HEK293 (cell line): ENCODE measurements around the gene GREM2.

ENCODE experiments used
- CTCF ChIA-PET: fragments of 350-600 bp; formaldehyde crosslinking; extraction: SDS; loops from one replicate; lab custom pipeline; 2021; ENCODE audit warnings: antibody characterized with exemption; lab: Yijun Ruan, JAX
- POLR2A ChIA-PET: fragments of 300-600 bp; formaldehyde crosslinking; extraction: SDS; loops from one replicate; lab custom pipeline; 2020; ENCODE audit warnings: antibody characterized with exemption, inconsistent platforms; lab: Yijun Ruan, JAX
- H3K27ac ChIP-seq: fragments of 200-500 bp; sonication (Bioruptor generic); 2 replicates; pipeline ENCODE4 v1.5.1; 2014; ENCODE audit warnings: low read depth, low read length, control low read depth, inconsistent platforms; ENCODE audit errors: extremely low read depth
- H3K36me3 ChIP-seq, 2 experiments: fragments of 200-500 bp in 1 of 2; sonication (Bioruptor generic) in 1 of 2; 1 replicate in 1 of 2; 2 replicates in 1 of 2; pipeline ENCODE4 v1.5.1; 2014 to 2017; ENCODE audit warnings: inconsistent platforms in 2 of 2, low read length in 2 of 2; ENCODE audit not compliant: control insufficient read depth in 2 of 2, insufficient read depth in 1 of 2
- H3K4me1 ChIP-seq: fragments of 200-500 bp; sonication (Bioruptor generic); 2 replicates; pipeline ENCODE4 v1.5.1; 2014; ENCODE audit warnings: mild to moderate bottlenecking, low read length, inconsistent platforms; ENCODE audit not compliant: control insufficient read depth, insufficient read depth
- H3K4me3 ChIP-seq: 2 replicates; pipeline ENCODE4 v1.5.1; 2011; ENCODE audit warnings: low read depth, mild to moderate bottlenecking, control low read depth, low read length, moderate library complexity
- H3K9me3 ChIP-seq: fragments of 200-500 bp; sonication (Bioruptor generic); 2 replicates; pipeline ENCODE4 v1.5.1; 2014; ENCODE audit warnings: low read depth, low read length, inconsistent platforms; ENCODE audit not compliant: control insufficient read depth, insufficient read depth
- BCL11B ChIP-seq: fragments of 450-650 bp; formaldehyde crosslinking; IDR thresholded peaks from 2 replicates; pipeline ENCODE4 v1.5.1; 2016; ENCODE audit warnings: low read depth, missing biosample characterization, missing genetic modification characterization
- KLF10 ChIP-seq: fragments of 450-650 bp; IDR thresholded peaks from 2 replicates; pipeline ENCODE4 v1.5.1; 2018; ENCODE audit warnings: missing biosample characterization, mild to moderate bottlenecking, missing genetic modification characterization
- OVOL3 ChIP-seq: fragments of 450-650 bp; formaldehyde crosslinking; IDR thresholded peaks from 2 replicates; pipeline ENCODE4 v1.5.1; 2016; ENCODE audit warnings: missing biosample characterization, missing genetic modification characterization
- SALL2 ChIP-seq: fragments of 450-650 bp; formaldehyde crosslinking; IDR thresholded peaks from 2 replicates; pipeline ENCODE4 v1.5.0; 2017; ENCODE audit warnings: missing biosample characterization, mild to moderate bottlenecking, missing genetic modification characterization, borderline replicate concordance
- SP7 ChIP-seq: fragments of 450-650 bp; formaldehyde crosslinking; IDR thresholded peaks from 2 replicates; pipeline ENCODE4 v1.5.1; 2016; ENCODE audit warnings: missing biosample characterization, missing genetic modification characterization
- ZBTB48 ChIP-seq: fragments of 450-650 bp; formaldehyde crosslinking; IDR thresholded peaks from 2 replicates; pipeline ENCODE4 v1.5.1; 2016; ENCODE audit warnings: missing biosample characterization, missing genetic modification characterization
- ZFP3 ChIP-seq: fragments of 450-650 bp; formaldehyde crosslinking; IDR thresholded peaks from 2 replicates; pipeline ENCODE4 v1.5.1; 2016; ENCODE audit warnings: low read depth, missing biosample characterization, missing genetic modification characterization
- ZNF10 ChIP-seq: fragments of 450-650 bp; formaldehyde crosslinking; IDR thresholded peaks from 2 replicates; pipeline ENCODE4 v1.5.1; 2017; ENCODE audit warnings: missing biosample characterization, missing genetic modification characterization
- ZNF155 ChIP-seq: fragments of 450-650 bp; formaldehyde crosslinking; IDR thresholded peaks from 2 replicates; pipeline ENCODE4 v1.5.1; 2016; ENCODE audit warnings: missing biosample characterization, missing genetic modification characterization
- ZNF169 ChIP-seq: fragments of 450-650 bp; formaldehyde crosslinking; IDR thresholded peaks from 2 replicates; pipeline ENCODE4 v1.5.1; 2016; ENCODE audit warnings: missing biosample characterization, missing genetic modification characterization
- ZNF211 ChIP-seq: fragments of 450-650 bp; formaldehyde crosslinking; IDR thresholded peaks from 2 replicates; pipeline ENCODE4 v1.5.1; 2016; ENCODE audit warnings: low read depth, missing biosample characterization, missing genetic modification characterization
- ZNF239 ChIP-seq: fragments of 450-650 bp; formaldehyde crosslinking; IDR thresholded peaks from 2 replicates; pipeline ENCODE4 v1.5.1; 2016; ENCODE audit warnings: missing biosample characterization, missing genetic modification characterization
- ZNF248 ChIP-seq: fragments of 450-650 bp; formaldehyde crosslinking; IDR thresholded peaks from 2 replicates; pipeline ENCODE4 v1.5.1; 2017; ENCODE audit warnings: missing biosample characterization, missing genetic modification characterization
- ZNF404 ChIP-seq: fragments of 450-650 bp; formaldehyde crosslinking; IDR thresholded peaks from 2 replicates; pipeline ENCODE4 v1.5.1; 2017; ENCODE audit warnings: missing biosample characterization, missing genetic modification characterization
- ZNF530 ChIP-seq: fragments of 450-650 bp; formaldehyde crosslinking; IDR thresholded peaks from 2 replicates; pipeline ENCODE4 v1.5.1; 2016; ENCODE audit warnings: low read depth, missing biosample characterization, missing genetic modification characterization
- ZNF600 ChIP-seq: fragments of 450-650 bp; formaldehyde crosslinking; IDR thresholded peaks from 2 replicates; pipeline ENCODE4 v1.5.1; 2016; ENCODE audit warnings: missing biosample characterization, missing genetic modification characterization
- ZNF707 ChIP-seq: fragments of 450-650 bp; formaldehyde crosslinking; IDR thresholded peaks from 2 replicates; pipeline ENCODE4 v1.5.1; 2016; ENCODE audit warnings: missing biosample characterization, missing genetic modification characterization
- TF ChIP-seq, protein P1 (sequence below): fragments of 450-650 bp; formaldehyde crosslinking; conservative IDR thresholded peaks from 2 replicates; pipeline ENCODE4 v1.5.1; 2016; ENCODE audit warnings: low read depth, missing biosample characterization, missing genetic modification characterization
- TF ChIP-seq, protein P2 (sequence below): fragments of 450-650 bp; formaldehyde crosslinking; IDR thresholded peaks from 2 replicates; pipeline ENCODE4 v1.5.1; 2017; ENCODE audit warnings: missing biosample characterization, mild to moderate bottlenecking, missing genetic modification characterization, moderate library complexity
- TF ChIP-seq, protein P3 (sequence below): fragments of 450-650 bp; formaldehyde crosslinking; IDR thresholded peaks from 2 replicates; pipeline ENCODE4 v1.5.1; 2016; ENCODE audit warnings: missing biosample characterization, missing genetic modification characterization, low read depth
- TF ChIP-seq, protein P4 (sequence below): fragments of 450-650 bp; formaldehyde crosslinking; IDR thresholded peaks from 2 replicates; pipeline ENCODE4 v1.5.1; 2016; ENCODE audit warnings: missing biosample characterization, missing genetic modification characterization, borderline replicate concordance
- TF ChIP-seq, protein P5 (sequence below): fragments of 450-650 bp; formaldehyde crosslinking; IDR thresholded peaks from 2 replicates; pipeline ENCODE4 v1.5.1; 2017; ENCODE audit warnings: missing biosample characterization, missing genetic modification characterization

GREM2 gene

DNA sequence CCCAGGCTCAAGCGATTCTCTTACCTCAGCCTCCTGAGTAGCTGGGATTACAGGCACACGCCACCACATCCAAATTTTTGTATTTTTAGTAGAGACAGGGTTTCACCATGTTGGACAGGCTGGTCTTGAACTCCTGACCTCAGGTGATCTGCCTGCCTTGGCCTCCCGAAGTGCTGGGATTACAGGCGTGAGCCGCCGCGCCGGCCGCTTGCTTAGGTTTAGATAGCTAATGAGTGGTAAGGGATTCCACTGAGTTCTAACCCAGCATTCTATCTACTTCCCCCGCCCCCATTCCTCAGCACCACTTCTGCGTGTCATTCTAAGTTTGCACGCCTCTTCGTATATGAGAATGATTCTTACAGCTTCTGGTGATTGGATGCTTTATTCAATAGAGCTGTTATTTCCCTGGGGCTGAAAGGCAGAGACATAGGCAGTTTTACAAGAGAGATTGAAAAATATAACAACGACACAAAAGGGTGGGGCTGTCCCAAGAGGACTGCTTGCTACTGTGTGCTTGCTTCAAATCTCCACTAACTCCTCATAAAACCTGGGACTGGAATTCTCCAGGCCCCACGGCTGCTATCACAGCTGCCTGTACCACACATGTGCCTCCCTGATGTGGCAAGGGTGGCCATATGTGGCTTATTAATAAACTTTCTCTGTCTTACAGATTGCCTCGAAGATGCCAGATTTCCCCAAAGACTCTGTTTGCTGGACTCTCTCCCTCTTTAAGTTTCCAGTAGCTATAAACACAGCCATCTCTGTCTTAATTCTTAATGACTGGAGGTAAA, 23.7 kb upstream of the GREM2 start:
- H3K27ac ChIP-seq: no peak overlapping the region
- no peak for TF ChIP-seq SALL2 (tag by site-specific recombination)
- no peak for TF ChIP-seq SP7 (tag by site-specific recombination)
- TF ChIP-seq, protein P1, sequence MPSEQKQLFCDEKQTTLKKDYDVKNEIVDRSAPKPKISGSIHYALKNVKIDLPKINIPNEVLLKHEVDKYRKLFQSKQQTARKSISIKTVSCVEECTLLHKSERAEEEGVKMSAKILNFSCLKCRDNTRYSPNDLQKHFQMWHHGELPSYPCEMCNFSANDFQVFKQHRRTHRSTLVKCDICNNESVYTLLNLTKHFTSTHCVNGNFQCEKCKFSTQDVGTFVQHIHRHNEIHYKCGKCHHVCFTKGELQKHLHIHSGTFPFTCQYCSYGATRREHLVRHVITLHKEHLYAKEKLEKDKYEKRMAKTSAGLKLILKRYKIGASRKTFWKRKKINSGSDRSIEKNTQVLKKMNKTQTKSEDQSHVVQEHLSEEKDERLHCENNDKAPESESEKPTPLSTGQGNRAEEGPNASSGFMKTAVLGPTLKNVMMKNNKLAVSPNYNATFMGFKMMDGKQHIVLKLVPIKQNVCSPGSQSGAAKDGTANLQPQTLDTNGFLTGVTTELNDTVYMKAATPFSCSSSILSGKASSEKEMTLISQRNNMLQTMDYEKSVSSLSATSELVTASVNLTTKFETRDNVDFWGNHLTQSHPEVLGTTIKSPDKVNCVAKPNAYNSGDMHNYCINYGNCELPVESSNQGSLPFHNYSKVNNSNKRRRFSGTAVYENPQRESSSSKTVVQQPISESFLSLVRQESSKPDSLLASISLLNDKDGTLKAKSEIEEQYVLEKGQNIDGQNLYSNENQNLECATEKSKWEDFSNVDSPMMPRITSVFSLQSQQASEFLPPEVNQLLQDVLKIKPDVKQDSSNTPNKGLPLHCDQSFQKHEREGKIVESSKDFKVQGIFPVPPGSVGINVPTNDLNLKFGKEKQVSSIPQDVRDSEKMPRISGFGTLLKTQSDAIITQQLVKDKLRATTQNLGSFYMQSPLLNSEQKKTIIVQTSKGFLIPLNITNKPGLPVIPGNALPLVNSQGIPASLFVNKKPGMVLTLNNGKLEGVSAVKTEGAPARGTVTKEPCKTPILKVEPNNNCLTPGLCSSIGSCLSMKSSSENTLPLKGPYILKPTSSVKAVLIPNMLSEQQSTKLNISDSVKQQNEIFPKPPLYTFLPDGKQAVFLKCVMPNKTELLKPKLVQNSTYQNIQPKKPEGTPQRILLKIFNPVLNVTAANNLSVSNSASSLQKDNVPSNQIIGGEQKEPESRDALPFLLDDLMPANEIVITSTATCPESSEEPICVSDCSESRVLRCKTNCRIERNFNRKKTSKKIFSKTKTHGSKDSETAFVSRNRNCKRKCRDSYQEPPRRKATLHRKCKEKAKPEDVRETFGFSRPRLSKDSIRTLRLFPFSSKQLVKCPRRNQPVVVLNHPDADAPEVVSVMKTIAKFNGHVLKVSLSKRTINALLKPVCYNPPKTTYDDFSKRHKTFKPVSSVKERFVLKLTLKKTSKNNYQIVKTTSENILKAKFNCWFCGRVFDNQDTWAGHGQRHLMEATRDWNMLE: no peak
- TF ChIP-seq OVOL3 (tag by site-specific recombination): no peak
- TF ChIP-seq, protein P2, sequence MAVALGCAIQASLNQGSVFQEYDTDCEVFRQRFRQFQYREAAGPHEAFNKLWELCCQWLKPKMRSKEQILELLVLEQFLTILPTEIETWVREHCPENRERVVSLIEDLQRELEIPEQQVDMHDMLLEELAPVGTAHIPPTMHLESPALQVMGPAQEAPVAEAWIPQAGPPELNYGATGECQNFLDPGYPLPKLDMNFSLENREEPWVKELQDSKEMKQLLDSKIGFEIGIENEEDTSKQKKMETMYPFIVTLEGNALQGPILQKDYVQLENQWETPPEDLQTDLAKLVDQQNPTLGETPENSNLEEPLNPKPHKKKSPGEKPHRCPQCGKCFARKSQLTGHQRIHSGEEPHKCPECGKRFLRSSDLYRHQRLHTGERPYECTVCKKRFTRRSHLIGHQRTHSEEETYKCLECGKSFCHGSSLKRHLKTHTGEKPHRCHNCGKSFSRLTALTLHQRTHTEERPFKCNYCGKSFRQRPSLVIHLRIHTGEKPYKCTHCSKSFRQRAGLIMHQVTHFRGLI (tag by site-specific recombination): no peak
- ChIA-PET POLR2A (interaction anchor here (0.7 kb wide), 1 partner anchor 16 kb away, joined by 3 read pairs; no protein-coding TSS in a partner anchor), CTCF (no interaction called here)
- H3K4me1 ChIP-seq: no peaks in the 10 kb centered on the region
- H3K4me3 ChIP-seq: no peak overlapping the region
- no peaks in the 10 kb centered on the region for H3K36me3 ChIP-seq
- H3K9me3 ChIP-seq: no peaks in the 10 kb centered on the region

DNA sequence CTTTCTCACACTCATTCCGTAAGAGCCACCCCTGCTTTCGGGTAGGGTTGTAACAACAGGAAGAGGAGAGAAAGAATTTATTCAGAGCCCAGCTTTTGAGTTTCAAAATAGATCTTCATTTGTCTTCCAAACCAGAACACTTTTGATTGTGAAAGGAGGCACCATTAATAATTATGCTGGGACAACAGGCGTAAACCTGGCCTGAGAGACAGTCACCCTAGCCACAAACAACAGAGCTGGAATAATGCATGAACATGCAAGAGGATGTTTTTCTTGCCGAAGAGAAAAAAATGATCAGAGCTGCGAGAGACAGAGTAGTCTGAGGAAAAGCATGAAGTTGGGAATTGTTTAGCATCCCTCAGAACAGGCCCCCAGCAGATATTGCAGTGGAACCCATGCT, 18.5 kb upstream of the GREM2 start:
- Histone ChIP-seq H3K9me3 (no peaks in the 10 kb centered on the region), H3K4me1 (no peaks in the 10 kb centered on the region), H3K36me3 (no peaks in the 10 kb centered on the region; a peak in 1 of 3 replicates), H3K4me3 (no peak overlapping the region), H3K27ac (no peak overlapping the region)
- ChIA-PET POLR2A (no interaction called here), CTCF (interaction anchor here (0.7 kb wide), 1 partner anchor 56 kb away, joined by 3 read pairs; no protein-coding TSS in a partner anchor)
- TF ChIP-seq ZNF404 (tag by site-specific recombination) (no peak), ZNF239 (tag by site-specific recombination) (no peak), BCL11B (tag by site-specific recombination) (no peak), ZNF10 (tag by site-specific recombination) (no peak), ZNF211 (tag by site-specific recombination) (no peak), ZNF530 (tag by site-specific recombination) (no peak), ZNF707 (tag by site-specific recombination) (no peak), ZFP3 (tag by site-specific recombination) (no peak), ZNF169 (tag by site-specific recombination) (no peak), ZBTB48 (no peak), KLF10 (tag by site-specific recombination) (no peak), ZNF600 (no peak), ZNF248 (no peak), ZNF155 (tag by site-specific recombination) (no peak)
- TF ChIP-seq, protein P3, sequence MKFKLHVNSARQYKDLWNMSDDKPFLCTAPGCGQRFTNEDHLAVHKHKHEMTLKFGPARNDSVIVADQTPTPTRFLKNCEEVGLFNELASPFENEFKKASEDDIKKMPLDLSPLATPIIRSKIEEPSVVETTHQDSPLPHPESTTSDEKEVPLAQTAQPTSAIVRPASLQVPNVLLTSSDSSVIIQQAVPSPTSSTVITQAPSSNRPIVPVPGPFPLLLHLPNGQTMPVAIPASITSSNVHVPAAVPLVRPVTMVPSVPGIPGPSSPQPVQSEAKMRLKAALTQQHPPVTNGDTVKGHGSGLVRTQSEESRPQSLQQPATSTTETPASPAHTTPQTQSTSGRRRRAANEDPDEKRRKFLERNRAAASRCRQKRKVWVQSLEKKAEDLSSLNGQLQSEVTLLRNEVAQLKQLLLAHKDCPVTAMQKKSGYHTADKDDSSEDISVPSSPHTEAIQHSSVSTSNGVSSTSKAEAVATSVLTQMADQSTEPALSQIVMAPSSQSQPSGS: no peak
- TF ChIP-seq, protein P4, sequence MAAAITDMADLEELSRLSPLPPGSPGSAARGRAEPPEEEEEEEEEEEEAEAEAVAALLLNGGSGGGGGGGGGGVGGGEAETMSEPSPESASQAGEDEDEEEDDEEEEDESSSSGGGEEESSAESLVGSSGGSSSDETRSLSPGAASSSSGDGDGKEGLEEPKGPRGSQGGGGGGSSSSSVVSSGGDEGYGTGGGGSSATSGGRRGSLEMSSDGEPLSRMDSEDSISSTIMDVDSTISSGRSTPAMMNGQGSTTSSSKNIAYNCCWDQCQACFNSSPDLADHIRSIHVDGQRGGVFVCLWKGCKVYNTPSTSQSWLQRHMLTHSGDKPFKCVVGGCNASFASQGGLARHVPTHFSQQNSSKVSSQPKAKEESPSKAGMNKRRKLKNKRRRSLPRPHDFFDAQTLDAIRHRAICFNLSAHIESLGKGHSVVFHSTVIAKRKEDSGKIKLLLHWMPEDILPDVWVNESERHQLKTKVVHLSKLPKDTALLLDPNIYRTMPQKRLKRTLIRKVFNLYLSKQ (tag by site-specific recombination): no peak
- TF ChIP-seq, protein P5, sequence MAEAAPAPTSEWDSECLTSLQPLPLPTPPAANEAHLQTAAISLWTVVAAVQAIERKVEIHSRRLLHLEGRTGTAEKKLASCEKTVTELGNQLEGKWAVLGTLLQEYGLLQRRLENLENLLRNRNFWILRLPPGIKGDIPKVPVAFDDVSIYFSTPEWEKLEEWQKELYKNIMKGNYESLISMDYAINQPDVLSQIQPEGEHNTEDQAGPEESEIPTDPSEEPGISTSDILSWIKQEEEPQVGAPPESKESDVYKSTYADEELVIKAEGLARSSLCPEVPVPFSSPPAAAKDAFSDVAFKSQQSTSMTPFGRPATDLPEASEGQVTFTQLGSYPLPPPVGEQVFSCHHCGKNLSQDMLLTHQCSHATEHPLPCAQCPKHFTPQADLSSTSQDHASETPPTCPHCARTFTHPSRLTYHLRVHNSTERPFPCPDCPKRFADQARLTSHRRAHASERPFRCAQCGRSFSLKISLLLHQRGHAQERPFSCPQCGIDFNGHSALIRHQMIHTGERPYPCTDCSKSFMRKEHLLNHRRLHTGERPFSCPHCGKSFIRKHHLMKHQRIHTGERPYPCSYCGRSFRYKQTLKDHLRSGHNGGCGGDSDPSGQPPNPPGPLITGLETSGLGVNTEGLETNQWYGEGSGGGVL (tag by site-specific recombination): no peak
